ENCODE data around the gene AP2M1.

GRCh38 chr3:184229394-184230080 is 54.9 kb downstream of the AP2M1 start, which contains the start of gene VWA5B2:
- no peak for TF ChIP-seq POLR2A (IDR thresholded peaks at IDR 0.05)
- TF ChIP-seq, protein P1, sequence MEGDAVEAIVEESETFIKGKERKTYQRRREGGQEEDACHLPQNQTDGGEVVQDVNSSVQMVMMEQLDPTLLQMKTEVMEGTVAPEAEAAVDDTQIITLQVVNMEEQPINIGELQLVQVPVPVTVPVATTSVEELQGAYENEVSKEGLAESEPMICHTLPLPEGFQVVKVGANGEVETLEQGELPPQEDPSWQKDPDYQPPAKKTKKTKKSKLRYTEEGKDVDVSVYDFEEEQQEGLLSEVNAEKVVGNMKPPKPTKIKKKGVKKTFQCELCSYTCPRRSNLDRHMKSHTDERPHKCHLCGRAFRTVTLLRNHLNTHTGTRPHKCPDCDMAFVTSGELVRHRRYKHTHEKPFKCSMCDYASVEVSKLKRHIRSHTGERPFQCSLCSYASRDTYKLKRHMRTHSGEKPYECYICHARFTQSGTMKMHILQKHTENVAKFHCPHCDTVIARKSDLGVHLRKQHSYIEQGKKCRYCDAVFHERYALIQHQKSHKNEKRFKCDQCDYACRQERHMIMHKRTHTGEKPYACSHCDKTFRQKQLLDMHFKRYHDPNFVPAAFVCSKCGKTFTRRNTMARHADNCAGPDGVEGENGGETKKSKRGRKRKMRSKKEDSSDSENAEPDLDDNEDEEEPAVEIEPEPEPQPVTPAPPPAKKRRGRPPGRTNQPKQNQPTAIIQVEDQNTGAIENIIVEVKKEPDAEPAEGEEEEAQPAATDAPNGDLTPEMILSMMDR (IDR thresholded peaks at IDR 0.05): no peak
